Sigmoid colon (tissue), 4 donors: ENCODE measurements around the gene SPRED2.

ENCODE experiments used
- CTCF ChIP-seq, 4 experiments: fragments of 450-650 bp in 3 of 4; fragments of 200-600 bp in 1 of 4; IDR thresholded peaks; one replicate each; pipeline ENCODE4 v1.5.1; 2016 to 2019; ENCODE audit warnings: antibody characterized with exemption in 4 of 4, mild to moderate bottlenecking in 3 of 4, moderate library complexity in 2 of 4
- EP300 ChIP-seq, 4 donors: sonication (generic); formaldehyde crosslinking; IDR thresholded peaks; one replicate each; pipeline ENCODE4 v1.6.1; 2017; ENCODE audit warnings: antibody characterized with exemption in 4 of 4
- POLR2A ChIP-seq, 2 donors: fragments of 450-650 bp; IDR thresholded peaks; one replicate each; pipeline ENCODE4 v1.6.1; 2016; ENCODE audit warnings: antibody characterized with exemption in 2 of 2, mild to moderate bottlenecking in 2 of 2, moderate library complexity in 2 of 2

GRCh38 chr2:65456886-65457285, 24.5 kb upstream of the SPRED2 start:
- TF ChIP-seq CTCF (IDR thresholded peaks at IDR 0.05) (no peak), POLR2A (IDR thresholded peaks at IDR 0.05) (no peak), EP300 (IDR thresholded peaks at IDR 0.05) (no peak)
